Measurements from ENCODE around the gene MRPL21. TPM values are rescaled to one million over a fixed set of nuclear protein-coding genes. Genes with fewer than 3 reads are reported as not detected.

Gene MRPL21
- polyA plus RNA-seq, 4 donors, result 61.4 to 135 (median 99.9) TPM

- no peak overlapping the region for H3K27ac ChIP-seq (ENCODE audit: low read depth in 1 of 3, low read length in 2 of 3)
- H3K36me3 ChIP-seq (ENCODE audit: control insufficient read depth in 3 of 3, insufficient read depth in 2 of 3, low read depth in 1 of 3, low read length in 3 of 3), result peaks cover 8 to 79% (median 20%) of the 10 kb centered on the region in 3 donors
- H3K9me3 ChIP-seq (ENCODE audit: control insufficient read depth in 2 of 2, insufficient read depth in 1 of 2, low read depth in 1 of 2, low read length in 1 of 2), result no peaks in the 10 kb centered on the region
- H3K27me3 ChIP-seq (ENCODE audit: control insufficient read depth in 3 of 3, insufficient read depth in 3 of 3, low read length in 3 of 3), result no peaks in the 10 kb centered on the region
- DNase-seq, result no peak
- WGBS, 3 donors, result 80 to 92% (median 83%) methylated on average over 8 of the region's 8 CpGs
- no peaks in the 10 kb centered on the region for H3K4me1 ChIP-seq (ENCODE audit: control insufficient read depth in 3 of 3, insufficient read depth in 2 of 3, low read depth in 1 of 3, low read length in 2 of 3)
- no peak overlapping the region for H3K4me3 ChIP-seq (ENCODE audit: low read depth in 1 of 3, low read length in 3 of 3)
- no peak for FAIRE-seq
Observed at GRCh38 chr11:68910965-68911364, 7.3 kb upstream of the MRPL21 start.

GRCh38 chr11:68908273-68908672 lies 4.6 kb upstream of the MRPL21 start:
- no peak overlapping the region for H3K4me3 ChIP-seq (ENCODE audit: low read depth in 1 of 3, low read length in 3 of 3)
- peaks cover 6% of the 10 kb centered on the region in 3 donors for H3K4me1 ChIP-seq (ENCODE audit: control insufficient read depth in 3 of 3, insufficient read depth in 2 of 3, low read depth in 1 of 3, low read length in 2 of 3)
- no peaks in the 10 kb centered on the region for H3K9me3 ChIP-seq (ENCODE audit: control insufficient read depth in 2 of 2, insufficient read depth in 1 of 2, low read depth in 1 of 2, low read length in 1 of 2)
- DNase-seq (no peak), FAIRE-seq (no peak)
- 90 to 96% (median 93%) methylated on average over 5 of the region's 5 CpGs for WGBS, 3 donors
- H3K27ac ChIP-seq (ENCODE audit: low read depth in 1 of 3, low read length in 2 of 3), result no peak overlapping the region
- H3K27me3 ChIP-seq (ENCODE audit: control insufficient read depth in 3 of 3, insufficient read depth in 3 of 3, low read length in 3 of 3), result no peaks in the 10 kb centered on the region
- H3K36me3 ChIP-seq (ENCODE audit: control insufficient read depth in 3 of 3, insufficient read depth in 2 of 3, low read depth in 1 of 3, low read length in 3 of 3), result peaks cover 6 to 54% (median 16%) of the 10 kb centered on the region in 3 donors

- WGBS, 3 donors, result 84 to 91% (median 90%) methylated on average over 23 of the region's 23 CpGs
- Histone ChIP-seq H3K4me1 (ENCODE audit: control insufficient read depth in 3 of 3, insufficient read depth in 2 of 3, low read depth in 1 of 3, low read length in 2 of 3) (peaks cover 6 to 15% (median 6%) of the 10 kb centered on the region in 3 donors), H3K36me3 (ENCODE audit: control insufficient read depth in 3 of 3, insufficient read depth in 2 of 3, low read depth in 1 of 3, low read length in 3 of 3) (peaks cover 0 to 42% (median 5%) of the 10 kb centered on the region in 3 donors), H3K4me3 (ENCODE audit: low read depth in 1 of 3, low read length in 3 of 3) (peak overlapping the region in 1 of 3 donors; percentile 99), H3K9me3 (ENCODE audit: control insufficient read depth in 2 of 2, insufficient read depth in 1 of 2, low read depth in 1 of 2, low read length in 1 of 2) (no peaks in the 10 kb centered on the region), H3K27ac (ENCODE audit: low read depth in 1 of 3, low read length in 2 of 3) (no peak overlapping the region), H3K27me3 (ENCODE audit: control insufficient read depth in 3 of 3, insufficient read depth in 3 of 3, low read length in 3 of 3) (no peaks in the 10 kb centered on the region)
- peak in 1 of 2 donors; percentile 11 for DNase-seq
- no peak for FAIRE-seq
Observed at GRCh38 chr11:68905421-68906360, 2.1 kb upstream of the MRPL21 start.

GRCh38 chr11:68904248-68904847 lies 716 bp upstream of the MRPL21 start:
- H3K4me3 ChIP-seq (ENCODE audit: low read depth in 1 of 3, low read length in 3 of 3), result peak overlapping the region; percentile 87 to 99 (median 97)
- peaks cover 0 to 38% (median 8%) of the 10 kb centered on the region in 3 donors for H3K36me3 ChIP-seq (ENCODE audit: control insufficient read depth in 3 of 3, insufficient read depth in 2 of 3, low read depth in 1 of 3, low read length in 3 of 3)
- FAIRE-seq (no peak), DNase-seq (peak in 1 of 2 donors; percentile 34)
- no peaks in the 10 kb centered on the region for H3K27me3 ChIP-seq (ENCODE audit: control insufficient read depth in 3 of 3, insufficient read depth in 3 of 3, low read length in 3 of 3)
- H3K4me1 ChIP-seq (ENCODE audit: control insufficient read depth in 3 of 3, insufficient read depth in 2 of 3, low read depth in 1 of 3, low read length in 2 of 3), result peaks cover 6 to 15% (median 6%) of the 10 kb centered on the region in 3 donors
- no peaks in the 10 kb centered on the region for H3K9me3 ChIP-seq (ENCODE audit: control insufficient read depth in 2 of 2, insufficient read depth in 1 of 2, low read depth in 1 of 2, low read length in 1 of 2)
- WGBS, 3 donors, result 1% methylated on average over 22 to 24 of the region's 24 CpGs
- peak overlapping the region in 2 of 3 donors; percentile 79 to 85 for H3K27ac ChIP-seq (ENCODE audit: low read depth in 1 of 3, low read length in 2 of 3)

GRCh38 chr11:68900835-68901381 lies 2.7 kb downstream of the MRPL21 start:
- Histone ChIP-seq H3K4me3 (ENCODE audit: low read depth in 1 of 3, low read length in 3 of 3) (no peak overlapping the region), H3K36me3 (ENCODE audit: control insufficient read depth in 3 of 3, insufficient read depth in 2 of 3, low read depth in 1 of 3, low read length in 3 of 3) (peaks cover 10 to 52% (median 13%) of the 10 kb centered on the region in 3 donors), H3K27ac (ENCODE audit: low read depth in 1 of 3, low read length in 2 of 3) (no peak overlapping the region), H3K27me3 (ENCODE audit: control insufficient read depth in 3 of 3, insufficient read depth in 3 of 3, low read length in 3 of 3) (no peaks in the 10 kb centered on the region), H3K9me3 (ENCODE audit: control insufficient read depth in 2 of 2, insufficient read depth in 1 of 2, low read depth in 1 of 2, low read length in 1 of 2) (no peaks in the 10 kb centered on the region), H3K4me1 (ENCODE audit: control insufficient read depth in 3 of 3, insufficient read depth in 2 of 3, low read depth in 1 of 3, low read length in 2 of 3) (peaks cover 6 to 15% (median 6%) of the 10 kb centered on the region in 3 donors)
- WGBS, 3 donors, result 82 to 86% (median 83%) methylated on average over 9 of the region's 9 CpGs
- FAIRE-seq, result no peak
- DNase-seq, result no peak

- H3K27me3 ChIP-seq (ENCODE audit: control insufficient read depth in 3 of 3, insufficient read depth in 3 of 3, low read length in 3 of 3), result no peaks in the 10 kb centered on the region
- WGBS, 3 donors, result 90 to 94% (median 92%) methylated on average over 9 of the region's 9 CpGs
Observed at GRCh38 chr11:68897441-68897840, 6.2 kb downstream of the MRPL21 start.

GRCh38 chr11:68896171-68896959 lies 7.3 kb downstream of the MRPL21 start:
- H3K27me3 ChIP-seq (ENCODE audit: control insufficient read depth in 3 of 3, insufficient read depth in 3 of 3, low read length in 3 of 3), result no peaks in the 10 kb centered on the region
- H3K4me3 ChIP-seq (ENCODE audit: low read depth in 1 of 3, low read length in 3 of 3), result no peak overlapping the region
- peaks cover 10 to 82% (median 20%) of the 10 kb centered on the region in 3 donors for H3K36me3 ChIP-seq (ENCODE audit: control insufficient read depth in 3 of 3, insufficient read depth in 2 of 3, low read depth in 1 of 3, low read length in 3 of 3)
- no peak for DNase-seq
- no peaks in the 10 kb centered on the region for H3K9me3 ChIP-seq (ENCODE audit: control insufficient read depth in 2 of 2, insufficient read depth in 1 of 2, low read depth in 1 of 2, low read length in 1 of 2)
- WGBS, 3 donors, result 94 to 96% (median 94%) methylated on average over 23 of the region's 23 CpGs
- FAIRE-seq, result no peak
- no peaks in the 10 kb centered on the region for H3K4me1 ChIP-seq (ENCODE audit: control insufficient read depth in 3 of 3, insufficient read depth in 2 of 3, low read depth in 1 of 3, low read length in 2 of 3)
- no peak overlapping the region for H3K27ac ChIP-seq (ENCODE audit: low read depth in 1 of 3, low read length in 2 of 3)

More at GRCh38 chr11:68897441-68897840, 6.2 kb downstream of the MRPL21 start:
- Histone ChIP-seq H3K9me3 (ENCODE audit: control insufficient read depth in 2 of 2, insufficient read depth in 1 of 2, low read depth in 1 of 2, low read length in 1 of 2) (no peaks in the 10 kb centered on the region), H3K27ac (ENCODE audit: low read depth in 1 of 3, low read length in 2 of 3) (no peak overlapping the region), H3K36me3 (ENCODE audit: control insufficient read depth in 3 of 3, insufficient read depth in 2 of 3, low read depth in 1 of 3, low read length in 3 of 3) (peaks cover 10 to 79% (median 20%) of the 10 kb centered on the region in 3 donors), H3K4me3 (ENCODE audit: low read depth in 1 of 3, low read length in 3 of 3) (no peak overlapping the region), H3K4me1 (ENCODE audit: control insufficient read depth in 3 of 3, insufficient read depth in 2 of 3, low read depth in 1 of 3, low read length in 2 of 3) (peaks cover 0 to under 1% (median 0%) of the 10 kb centered on the region in 3 donors)
- FAIRE-seq (no peak), DNase-seq (no peak)

- H3K27ac ChIP-seq (ENCODE audit: low read depth in 1 of 3, low read length in 2 of 3), result no peak overlapping the region
- WGBS, 3 donors, result 88 to 91% (median 88%) methylated on average over 5 of the region's 5 CpGs
- H3K4me1 ChIP-seq (ENCODE audit: control insufficient read depth in 3 of 3, insufficient read depth in 2 of 3, low read depth in 1 of 3, low read length in 2 of 3), result no peaks in the 10 kb centered on the region
- FAIRE-seq (no peak), DNase-seq (no peak)
- H3K27me3 ChIP-seq (ENCODE audit: control insufficient read depth in 3 of 3, insufficient read depth in 3 of 3, low read length in 3 of 3), result no peaks in the 10 kb centered on the region
- peaks cover 10 to 79% (median 23%) of the 10 kb centered on the region in 3 donors for H3K36me3 ChIP-seq (ENCODE audit: control insufficient read depth in 3 of 3, insufficient read depth in 2 of 3, low read depth in 1 of 3, low read length in 3 of 3)
- H3K9me3 ChIP-seq (ENCODE audit: control insufficient read depth in 2 of 2, insufficient read depth in 1 of 2, low read depth in 1 of 2, low read length in 1 of 2), result no peaks in the 10 kb centered on the region
- H3K4me3 ChIP-seq (ENCODE audit: low read depth in 1 of 3, low read length in 3 of 3), result no peak overlapping the region
Observed at GRCh38 chr11:68893282-68893681, 10.3 kb downstream of the MRPL21 start.

All from small intestine (tissue), 7 donors.